Transverse colon (tissue), 3 donors: ENCODE data around the gene FAM186B.

Source experiments
- EP300 ChIP-seq: sonication (generic); formaldehyde crosslinking; IDR thresholded peaks from one replicate; pipeline ENCODE4 v1.6.1; 2017; ENCODE audit warnings: antibody characterized with exemption, low read depth
- TF ChIP-seq, protein P1 (sequence below), 5 experiments: fragments of 200-600 bp in 3 of 5; fragments of 450-650 bp in 2 of 5; sonication (generic) in 3 of 5; IDR thresholded peaks; 1 replicate in 2 of 5; 2 replicates in 3 of 5; pipeline ENCODE4 v1.5.1; 2016 to 2017; ENCODE audit warnings: antibody characterized with exemption in 5 of 5, inconsistent platforms in 3 of 5, mild to moderate bottlenecking in 2 of 5, moderate library complexity in 1 of 5

DNA sequence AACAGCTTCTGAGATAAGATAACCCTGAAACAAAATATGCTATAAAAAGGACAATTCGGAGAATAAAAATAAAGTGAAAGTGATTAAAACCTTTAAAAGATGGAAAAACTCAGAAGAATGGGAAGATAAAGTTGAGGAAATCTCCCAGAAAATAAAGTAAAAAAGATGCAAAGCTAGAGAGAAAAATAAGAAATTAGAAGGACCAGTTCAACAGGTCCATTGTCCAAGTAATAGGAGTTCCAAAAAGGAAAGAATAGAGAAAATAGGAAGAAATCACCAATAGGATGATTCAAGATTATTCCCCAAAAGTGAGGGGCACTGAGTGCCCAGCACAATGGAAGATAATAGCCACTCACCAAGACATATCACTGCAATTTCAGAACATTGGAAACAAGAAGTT, 13.1 kb upstream of the FAM186B start:
- TF ChIP-seq, protein P1, sequence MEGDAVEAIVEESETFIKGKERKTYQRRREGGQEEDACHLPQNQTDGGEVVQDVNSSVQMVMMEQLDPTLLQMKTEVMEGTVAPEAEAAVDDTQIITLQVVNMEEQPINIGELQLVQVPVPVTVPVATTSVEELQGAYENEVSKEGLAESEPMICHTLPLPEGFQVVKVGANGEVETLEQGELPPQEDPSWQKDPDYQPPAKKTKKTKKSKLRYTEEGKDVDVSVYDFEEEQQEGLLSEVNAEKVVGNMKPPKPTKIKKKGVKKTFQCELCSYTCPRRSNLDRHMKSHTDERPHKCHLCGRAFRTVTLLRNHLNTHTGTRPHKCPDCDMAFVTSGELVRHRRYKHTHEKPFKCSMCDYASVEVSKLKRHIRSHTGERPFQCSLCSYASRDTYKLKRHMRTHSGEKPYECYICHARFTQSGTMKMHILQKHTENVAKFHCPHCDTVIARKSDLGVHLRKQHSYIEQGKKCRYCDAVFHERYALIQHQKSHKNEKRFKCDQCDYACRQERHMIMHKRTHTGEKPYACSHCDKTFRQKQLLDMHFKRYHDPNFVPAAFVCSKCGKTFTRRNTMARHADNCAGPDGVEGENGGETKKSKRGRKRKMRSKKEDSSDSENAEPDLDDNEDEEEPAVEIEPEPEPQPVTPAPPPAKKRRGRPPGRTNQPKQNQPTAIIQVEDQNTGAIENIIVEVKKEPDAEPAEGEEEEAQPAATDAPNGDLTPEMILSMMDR (IDR thresholded peaks at IDR 0.05): no peak
- no peak for TF ChIP-seq EP300
